Measurements from ENCODE around the gene GADD45GIP1. TPM values are rescaled to one million over a fixed set of nuclear protein-coding genes. Genes with fewer than 3 reads are reported as not detected.

The GADD45GIP1 gene
- 21.3 and 26.4 TPM in 2 replicates for total RNA-seq (2012; rRNA removed)

GRCh38 chr19:12956446-12957388, at the start of gene GADD45GIP1:
GADD45GIP1 (minus strand) TSS chr19:12957223; CDS start chr19:12957212, 11 bp downstream.
- H3K4me2 ChIP-seq (ENCODE audit: low read length) = peak within 1 kb of the TSS; percentile 97
- peak within 1 kb of the TSS; percentile 98 for H3K9ac ChIP-seq (ENCODE audit: low read depth, low read length)
- peaks cover 43% of the 10 kb centered on the region for H3K4me1 ChIP-seq (ENCODE audit: control insufficient read depth, insufficient read depth, low read length)
- H3K36me3 ChIP-seq (ENCODE audit: insufficient read depth, low read length) = peaks cover 27% of the 10 kb centered on the region
- no peaks in the 10 kb centered on the region for H3K27me3 ChIP-seq (ENCODE audit: control insufficient read depth, insufficient read depth, low read length)
- H3K4me3 ChIP-seq (ENCODE audit: low read length) = peak within 1 kb of the TSS; percentile 93
- H3K9me3 ChIP-seq (replicated peaks; ENCODE audit: low read length) = no peaks in the 10 kb centered on the region

DNA sequence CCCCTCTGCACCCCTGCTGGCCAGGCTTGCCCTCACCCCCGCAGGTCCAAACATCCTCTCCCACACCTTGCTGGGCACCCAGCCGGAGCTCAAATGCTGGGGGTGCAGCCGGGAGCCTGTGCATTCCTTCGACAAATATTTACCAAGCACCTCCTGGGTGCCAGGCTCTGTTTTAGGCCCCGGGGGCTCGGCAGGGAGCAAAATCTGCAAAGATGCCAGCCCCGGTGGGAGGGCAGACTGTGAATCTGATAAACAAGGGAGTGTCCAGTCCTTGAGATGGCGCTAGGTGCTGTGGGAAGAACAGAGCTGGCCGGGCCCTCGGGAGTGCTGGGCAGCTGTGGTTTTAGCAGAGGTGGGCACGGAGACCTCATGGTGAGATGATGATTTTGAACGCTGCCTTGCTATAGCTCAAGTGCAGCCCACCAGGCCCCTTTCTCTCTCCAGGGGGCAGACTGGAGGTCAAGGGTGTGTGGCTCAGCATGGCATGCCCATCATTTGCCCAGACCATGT, 48.9 kb upstream of the GADD45GIP1 start:
- Histone ChIP-seq H3K36me3 (ENCODE audit: insufficient read depth, low read length) (no peaks in the 10 kb centered on the region), H3K4me1 (ENCODE audit: control insufficient read depth, insufficient read depth, low read length) (peaks cover 61% of the 10 kb centered on the region), H3K9me3 (replicated peaks; ENCODE audit: low read length) (no peaks in the 10 kb centered on the region), H3K4me3 (ENCODE audit: low read length) (no peak overlapping the region), H3K4me2 (ENCODE audit: low read length) (no peak overlapping the region), H3K9ac (ENCODE audit: low read depth, low read length) (no peak overlapping the region), H3K27me3 (ENCODE audit: control insufficient read depth, insufficient read depth, low read length) (no peaks in the 10 kb centered on the region)

GRCh38 chr19:13005253-13005652, 48.2 kb upstream of the GADD45GIP1 start:
- H3K36me3 ChIP-seq (ENCODE audit: insufficient read depth, low read length) = no peaks in the 10 kb centered on the region
- H3K9me3 ChIP-seq (replicated peaks; ENCODE audit: low read length) = no peaks in the 10 kb centered on the region
- no peak overlapping the region for H3K9ac ChIP-seq (ENCODE audit: low read depth, low read length)
- peaks cover 64% of the 10 kb centered on the region for H3K4me1 ChIP-seq (ENCODE audit: control insufficient read depth, insufficient read depth, low read length)
- H3K27me3 ChIP-seq (ENCODE audit: control insufficient read depth, insufficient read depth, low read length) = no peaks in the 10 kb centered on the region
- H3K4me3 ChIP-seq (ENCODE audit: low read length) = no peak overlapping the region
- no peak overlapping the region for H3K4me2 ChIP-seq (ENCODE audit: low read length)

GRCh38 chr19:13004273-13004672, 47.2 kb upstream of the GADD45GIP1 start:
- Histone ChIP-seq H3K4me1 (ENCODE audit: control insufficient read depth, insufficient read depth, low read length) (peaks cover 54% of the 10 kb centered on the region), H3K9me3 (replicated peaks; ENCODE audit: low read length) (no peaks in the 10 kb centered on the region), H3K9ac (ENCODE audit: low read depth, low read length) (no peak overlapping the region), H3K4me2 (ENCODE audit: low read length) (no peak overlapping the region), H3K4me3 (ENCODE audit: low read length) (no peak overlapping the region), H3K36me3 (ENCODE audit: insufficient read depth, low read length) (peaks cover 5% of the 10 kb centered on the region), H3K27me3 (ENCODE audit: control insufficient read depth, insufficient read depth, low read length) (no peaks in the 10 kb centered on the region)

DNA sequence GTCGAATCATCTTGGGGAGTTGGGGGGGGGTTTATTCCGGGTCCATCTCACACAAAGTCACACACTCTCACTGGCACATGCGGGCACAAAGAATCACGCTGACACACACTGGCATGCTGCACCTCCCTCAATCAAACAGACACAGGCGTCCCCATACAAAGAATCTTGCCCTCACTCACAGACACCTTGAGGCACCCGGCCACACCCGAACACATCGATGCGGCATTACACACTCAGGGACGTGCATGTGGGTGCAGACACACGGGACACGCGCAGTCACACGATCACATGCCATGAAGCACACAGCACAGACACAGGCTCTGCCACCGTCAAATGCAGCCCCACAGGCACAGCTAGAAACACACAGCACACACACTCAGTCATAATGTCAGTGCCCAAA, 46.1 kb upstream of the GADD45GIP1 start:
- peaks cover 60% of the 10 kb centered on the region for H3K4me1 ChIP-seq (ENCODE audit: control insufficient read depth, insufficient read depth, low read length)
- H3K9me3 ChIP-seq (replicated peaks; ENCODE audit: low read length) = no peaks in the 10 kb centered on the region
- H3K4me2 ChIP-seq (ENCODE audit: low read length) = peak overlapping the region; percentile 77
- peaks cover 10% of the 10 kb centered on the region for H3K36me3 ChIP-seq (ENCODE audit: insufficient read depth, low read length)
- H3K9ac ChIP-seq (ENCODE audit: low read depth, low read length) = peak overlapping the region; percentile 74
- no peaks in the 10 kb centered on the region for H3K27me3 ChIP-seq (ENCODE audit: control insufficient read depth, insufficient read depth, low read length)
- H3K4me3 ChIP-seq (ENCODE audit: low read length) = no peak overlapping the region

GRCh38 chr19:13002166-13002898, 45.3 kb upstream of the GADD45GIP1 start:
- Histone ChIP-seq H3K4me3 (ENCODE audit: low read length) (peak overlapping the region; percentile 45), H3K36me3 (ENCODE audit: insufficient read depth, low read length) (peaks cover 10% of the 10 kb centered on the region), H3K4me1 (ENCODE audit: control insufficient read depth, insufficient read depth, low read length) (peaks cover 63% of the 10 kb centered on the region), H3K27me3 (ENCODE audit: control insufficient read depth, insufficient read depth, low read length) (no peaks in the 10 kb centered on the region), H3K9ac (ENCODE audit: low read depth, low read length) (peak overlapping the region; percentile 74), H3K9me3 (replicated peaks; ENCODE audit: low read length) (no peaks in the 10 kb centered on the region), H3K4me2 (ENCODE audit: low read length) (peak overlapping the region; percentile 77)

- H3K9ac ChIP-seq (ENCODE audit: low read depth, low read length) = peak overlapping the region; percentile 74
- no peaks in the 10 kb centered on the region for H3K27me3 ChIP-seq (ENCODE audit: control insufficient read depth, insufficient read depth, low read length)
- H3K4me2 ChIP-seq (ENCODE audit: low read length) = peak overlapping the region; percentile 77
- peaks cover 63% of the 10 kb centered on the region for H3K4me1 ChIP-seq (ENCODE audit: control insufficient read depth, insufficient read depth, low read length)
- H3K9me3 ChIP-seq (replicated peaks; ENCODE audit: low read length) = no peaks in the 10 kb centered on the region
- H3K36me3 ChIP-seq (ENCODE audit: insufficient read depth, low read length) = peaks cover 10% of the 10 kb centered on the region
- peak overlapping the region; percentile 45 for H3K4me3 ChIP-seq (ENCODE audit: low read length)
Observed at GRCh38 chr19:13001502-13002165, 44.6 kb upstream of the GADD45GIP1 start.

- Histone ChIP-seq H3K9me3 (replicated peaks; ENCODE audit: low read length) (no peaks in the 10 kb centered on the region), H3K4me3 (ENCODE audit: low read length) (peak overlapping the region; percentile 45), H3K27me3 (ENCODE audit: control insufficient read depth, insufficient read depth, low read length) (no peaks in the 10 kb centered on the region), H3K36me3 (ENCODE audit: insufficient read depth, low read length) (peaks cover 10% of the 10 kb centered on the region), H3K4me2 (ENCODE audit: low read length) (peak overlapping the region; percentile 77), H3K4me1 (ENCODE audit: control insufficient read depth, insufficient read depth, low read length) (peaks cover 59% of the 10 kb centered on the region), H3K9ac (ENCODE audit: low read depth, low read length) (peak overlapping the region; percentile 74)
Observed at GRCh38 chr19:13001166-13001501, 44.1 kb upstream of the GADD45GIP1 start.

DNA sequence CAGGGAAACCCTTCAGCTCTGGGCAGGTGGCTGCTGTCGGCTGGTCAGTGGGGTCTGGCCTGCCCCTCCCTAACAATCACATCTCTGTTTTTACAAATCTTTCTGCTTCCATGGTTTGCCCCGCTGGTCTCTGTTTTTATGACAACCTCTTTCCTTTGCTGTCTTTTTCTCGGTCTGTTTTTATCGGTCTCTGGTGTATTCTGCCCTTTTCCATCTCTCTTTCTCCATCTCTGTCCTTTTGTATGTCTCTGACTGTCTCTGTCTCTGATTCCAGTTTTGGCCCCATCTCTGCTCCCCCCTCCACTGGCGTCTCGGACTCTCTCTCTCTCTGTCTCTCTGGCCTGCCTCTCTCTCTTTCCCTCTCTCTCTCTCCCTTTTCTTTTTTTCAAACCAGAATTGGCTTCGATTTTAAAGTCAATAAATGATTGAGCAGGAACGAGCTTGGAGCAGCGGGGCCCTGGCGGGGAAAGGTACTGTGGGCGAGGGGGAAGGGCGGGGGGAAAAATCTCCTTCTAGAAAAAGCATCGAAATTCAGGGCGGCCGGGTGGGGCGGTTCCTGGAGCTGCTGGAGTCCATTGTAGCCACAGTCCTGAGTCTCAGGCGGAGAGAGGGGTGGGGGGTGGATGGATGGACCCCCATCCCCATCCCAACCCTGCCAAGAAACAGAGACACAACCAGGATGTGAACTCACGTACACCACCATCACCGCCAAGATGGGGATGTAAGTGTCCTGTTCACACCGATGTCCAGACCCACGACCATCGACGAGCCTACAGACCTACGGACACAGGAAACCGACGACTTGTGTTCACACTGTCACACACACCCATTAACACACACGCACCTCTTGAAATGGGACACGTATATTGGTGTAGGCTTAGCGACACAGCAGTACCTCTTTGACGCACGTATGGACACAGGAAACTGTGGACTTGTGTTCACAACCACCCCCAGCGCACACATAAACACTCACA, 41.2 kb upstream of the GADD45GIP1 start:
- Histone ChIP-seq H3K9me3 (replicated peaks; ENCODE audit: low read length) (no peaks in the 10 kb centered on the region), H3K9ac (ENCODE audit: low read depth, low read length) (peak overlapping the region; percentile 86), H3K4me2 (ENCODE audit: low read length) (peak overlapping the region; percentile 98), H3K4me3 (ENCODE audit: low read length) (peak overlapping the region; percentile 89), H3K36me3 (ENCODE audit: insufficient read depth, low read length) (peaks cover 10% of the 10 kb centered on the region), H3K4me1 (ENCODE audit: control insufficient read depth, insufficient read depth, low read length) (peaks cover 55% of the 10 kb centered on the region), H3K27me3 (ENCODE audit: control insufficient read depth, insufficient read depth, low read length) (no peaks in the 10 kb centered on the region)

DNA sequence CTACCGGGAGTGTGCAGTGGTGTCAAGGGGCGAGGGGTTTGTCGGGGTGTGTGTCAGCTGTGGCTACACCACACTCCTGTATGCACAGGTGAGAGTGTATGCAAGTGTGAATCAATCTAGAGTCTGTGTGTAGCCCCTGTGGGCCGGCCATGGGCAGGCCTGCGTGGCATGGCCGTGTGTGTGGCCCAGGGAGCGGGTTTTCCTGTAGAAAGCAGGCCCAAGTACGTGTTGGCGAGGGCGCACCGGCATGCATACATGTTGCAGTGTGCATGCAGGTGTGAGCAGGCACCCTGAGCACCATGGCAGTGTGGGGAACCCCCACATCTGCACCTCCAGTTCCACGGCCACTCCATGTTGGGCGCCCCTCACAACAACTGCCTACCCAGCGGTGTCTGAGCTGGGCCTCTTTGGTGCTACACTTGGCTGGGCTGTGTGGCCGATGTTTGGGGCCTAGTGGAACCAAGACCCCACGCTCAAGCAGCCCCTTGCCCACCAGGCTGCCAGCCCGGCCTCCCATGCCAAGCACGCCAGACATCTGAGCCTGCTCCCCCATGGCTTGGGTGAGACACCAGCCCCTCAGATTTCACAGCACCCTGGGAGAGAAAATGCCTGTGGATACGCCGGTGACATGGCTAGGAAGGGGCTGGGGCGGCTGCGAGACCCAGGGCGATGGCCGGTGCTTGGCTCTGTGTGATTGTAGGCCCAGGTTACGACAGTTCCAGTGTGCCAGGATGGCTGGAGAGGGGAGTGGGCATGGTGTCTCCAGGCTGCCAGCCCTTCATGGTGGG, 40.4 kb upstream of the GADD45GIP1 start:
- H3K4me3 ChIP-seq (ENCODE audit: low read length) = peak overlapping the region; percentile 89
- H3K9ac ChIP-seq (ENCODE audit: low read depth, low read length) = peak overlapping the region; percentile 86
- H3K9me3 ChIP-seq (replicated peaks; ENCODE audit: low read length) = no peaks in the 10 kb centered on the region
- no peaks in the 10 kb centered on the region for H3K27me3 ChIP-seq (ENCODE audit: control insufficient read depth, insufficient read depth, low read length)
- H3K4me1 ChIP-seq (ENCODE audit: control insufficient read depth, insufficient read depth, low read length) = peaks cover 47% of the 10 kb centered on the region
- peak overlapping the region; percentile 98 for H3K4me2 ChIP-seq (ENCODE audit: low read length)
- H3K36me3 ChIP-seq (ENCODE audit: insufficient read depth, low read length) = peaks cover 10% of the 10 kb centered on the region
